Measurements from ENCODE around the gene NTRK3.

The NTRK3 gene

DNA sequence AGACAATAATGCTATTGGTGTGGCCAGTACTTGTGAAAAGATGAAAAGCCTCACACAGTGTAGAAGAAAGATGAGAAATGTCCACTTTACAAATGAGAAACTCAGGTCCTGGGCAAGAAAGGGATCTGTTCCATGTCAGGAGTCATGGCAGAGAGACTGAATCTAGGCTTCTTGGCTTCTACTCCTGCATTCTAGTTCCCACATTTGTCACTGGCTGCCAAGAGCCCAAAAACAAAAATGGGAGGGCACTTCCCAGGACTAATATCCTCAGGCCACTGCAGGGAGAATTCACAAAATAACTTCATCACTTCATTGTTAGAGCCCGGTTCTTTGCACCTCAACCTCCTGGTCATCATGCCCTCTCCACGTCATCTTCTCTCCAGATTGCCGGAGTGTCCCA is 337.5 kb downstream of the NTRK3 start:
- Histone ChIP-seq H3K27ac (ENCODE audit: low read depth, low read length, severe bottlenecking) (no peak overlapping the region), H3K4me1 (ENCODE audit: control insufficient read depth, insufficient read depth, low read length, poor library complexity, severe bottlenecking) (no peaks in the 10 kb centered on the region), H3K9me3 (ENCODE audit: control insufficient read depth, low read length) (peaks cover 4% of the 10 kb centered on the region), H3K4me3 (ENCODE audit: extremely low read depth, insufficient read depth, low read length, poor library complexity, severe bottlenecking) (no peak overlapping the region), H3K36me3 (ENCODE audit: control insufficient read depth, insufficient read depth, low read length) (no peaks in the 10 kb centered on the region)
- 89 to 92% methylated on average over 2 to 3 of the region's 3 CpGs for WGBS, 2 experiments (ENCODE audit: insufficient coverage in 2 of 2)

DNA sequence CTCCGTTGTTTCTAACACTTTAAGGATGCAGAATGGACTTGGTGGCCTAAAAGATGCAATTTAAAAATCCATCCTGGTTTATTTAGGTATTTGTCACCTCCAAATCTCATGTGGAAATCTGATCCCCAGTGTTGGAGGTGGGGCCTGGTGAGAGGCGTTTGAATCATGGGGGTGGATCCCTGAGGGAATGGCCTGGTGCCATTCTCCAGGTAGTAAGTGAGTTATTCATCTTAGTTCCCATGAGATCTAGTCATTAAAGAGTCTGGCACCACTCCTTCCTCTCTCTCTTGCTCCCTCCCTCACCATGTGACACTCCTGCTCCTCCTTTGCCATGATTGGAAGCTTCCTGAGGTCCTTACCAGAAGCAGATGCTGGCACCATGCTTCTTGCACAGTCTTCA is 339.1 kb downstream of the NTRK3 start:
- Histone ChIP-seq H3K4me1 (ENCODE audit: control insufficient read depth, insufficient read depth, low read length, poor library complexity, severe bottlenecking) (no peaks in the 10 kb centered on the region), H3K4me3 (ENCODE audit: extremely low read depth, insufficient read depth, low read length, poor library complexity, severe bottlenecking) (no peak overlapping the region), H3K36me3 (ENCODE audit: control insufficient read depth, insufficient read depth, low read length) (no peaks in the 10 kb centered on the region), H3K27ac (ENCODE audit: low read depth, low read length, severe bottlenecking) (no peak overlapping the region), H3K9me3 (ENCODE audit: control insufficient read depth, low read length) (no peaks in the 10 kb centered on the region)
- WGBS, 2 experiments (ENCODE audit: insufficient coverage in 2 of 2): no CpG with 5 or more reads among the region's 2 CpGs

DNA sequence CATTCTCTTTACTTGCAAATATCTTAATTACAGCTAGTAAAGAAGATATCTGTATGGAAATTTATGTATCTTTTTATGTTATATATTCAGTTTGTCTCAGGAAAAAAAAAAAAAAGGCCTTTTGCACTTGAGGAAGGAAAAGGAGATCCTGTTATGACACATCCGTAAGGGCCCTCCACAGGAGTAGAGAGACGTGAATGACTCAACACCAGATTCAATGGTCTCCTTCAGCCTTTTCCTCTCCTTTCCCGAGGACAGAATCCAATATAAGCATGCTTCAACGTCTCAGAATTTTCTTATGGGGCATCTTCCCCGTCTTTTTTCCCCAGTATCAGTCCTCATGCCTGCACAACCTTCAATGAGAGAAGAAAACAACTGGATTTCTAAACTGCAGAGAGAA is 340.3 kb downstream of the NTRK3 start:
- Histone ChIP-seq H3K27ac (ENCODE audit: low read depth, low read length, severe bottlenecking) (no peak overlapping the region), H3K36me3 (ENCODE audit: control insufficient read depth, insufficient read depth, low read length) (no peaks in the 10 kb centered on the region), H3K9me3 (ENCODE audit: control insufficient read depth, low read length) (no peaks in the 10 kb centered on the region), H3K4me1 (ENCODE audit: control insufficient read depth, insufficient read depth, low read length, poor library complexity, severe bottlenecking) (no peaks in the 10 kb centered on the region), H3K4me3 (ENCODE audit: extremely low read depth, insufficient read depth, low read length, poor library complexity, severe bottlenecking) (no peak overlapping the region)
- 60 to 62% methylated on average over 2 to 3 of the region's 5 CpGs for WGBS, 2 experiments (ENCODE audit: insufficient coverage in 2 of 2)

DNA sequence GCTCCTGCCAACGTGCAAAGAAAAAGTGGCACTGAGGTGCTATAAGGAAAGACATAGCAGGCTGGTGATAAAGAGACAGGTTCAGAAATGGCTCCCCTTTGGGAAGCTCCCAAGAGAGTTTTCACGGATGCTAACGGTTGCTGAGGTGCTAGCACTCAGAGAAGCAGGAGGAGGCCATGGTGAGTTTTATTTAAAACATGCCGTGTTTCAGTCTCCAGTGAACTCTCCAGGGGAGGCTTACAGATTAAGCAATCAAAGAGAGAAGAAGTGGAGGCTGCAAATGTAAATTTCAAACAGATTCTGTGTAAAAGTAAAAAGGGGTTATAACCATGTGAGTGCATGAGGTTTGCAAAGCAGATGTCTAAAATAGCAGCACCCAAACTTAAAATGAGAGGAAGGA is 346.2 kb downstream of the NTRK3 start:
- H3K27ac ChIP-seq (ENCODE audit: low read depth, low read length, severe bottlenecking): no peak overlapping the region
- no peaks in the 10 kb centered on the region for H3K9me3 ChIP-seq (ENCODE audit: control insufficient read depth, low read length)
- H3K4me1 ChIP-seq (ENCODE audit: control insufficient read depth, insufficient read depth, low read length, poor library complexity, severe bottlenecking): peaks cover 4% of the 10 kb centered on the region
- H3K4me3 ChIP-seq (ENCODE audit: extremely low read depth, insufficient read depth, low read length, poor library complexity, severe bottlenecking): no peak overlapping the region
- H3K36me3 ChIP-seq (ENCODE audit: control insufficient read depth, insufficient read depth, low read length): no peaks in the 10 kb centered on the region
- 67 to 85% methylated on average over 4 of the region's 4 CpGs for WGBS, 2 experiments (ENCODE audit: insufficient coverage in 2 of 2)

DNA sequence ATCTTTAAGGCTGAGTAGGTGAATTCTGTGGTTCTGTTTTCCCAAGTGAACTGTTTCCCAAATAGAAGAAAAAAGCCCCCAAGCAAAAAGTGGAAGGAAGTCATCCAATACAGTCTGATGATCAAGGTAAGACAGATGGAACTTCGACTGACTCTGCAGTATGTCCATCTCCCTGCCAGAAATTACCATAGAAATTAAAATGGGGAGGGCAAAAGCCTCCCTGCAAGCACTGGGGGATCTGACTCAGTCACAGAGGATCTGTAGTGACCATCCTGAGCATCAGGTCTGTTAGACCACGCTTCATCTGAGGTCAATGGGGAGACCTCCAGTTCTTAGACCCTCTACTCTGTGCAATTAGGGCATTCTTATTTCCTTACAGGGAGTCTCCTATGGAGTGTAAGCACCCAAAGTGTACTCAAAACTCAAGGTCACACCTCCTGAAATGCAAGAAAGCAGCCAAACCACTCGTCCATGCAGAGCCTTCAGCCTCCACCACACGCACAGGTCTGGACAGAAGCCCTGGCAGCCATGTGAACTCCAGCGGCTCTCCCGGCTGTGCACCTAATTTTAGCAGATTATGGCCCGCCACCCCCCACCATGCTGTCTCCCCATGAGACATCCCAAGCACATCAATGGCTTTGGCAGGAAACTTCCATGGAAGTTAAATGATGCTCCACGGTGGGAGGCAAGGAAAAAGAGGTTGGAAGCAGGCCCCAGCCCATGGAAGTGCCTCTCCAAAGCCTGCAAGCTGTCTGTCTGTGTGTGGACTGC is 348.7 kb downstream of the NTRK3 start:
- H3K27ac ChIP-seq (ENCODE audit: low read depth, low read length, severe bottlenecking): no peak overlapping the region
- H3K4me3 ChIP-seq (ENCODE audit: extremely low read depth, insufficient read depth, low read length, poor library complexity, severe bottlenecking): no peak overlapping the region
- no peaks in the 10 kb centered on the region for H3K36me3 ChIP-seq (ENCODE audit: control insufficient read depth, insufficient read depth, low read length)
- 81 to 96% methylated on average over 7 of the region's 8 CpGs for WGBS, 2 experiments (ENCODE audit: insufficient coverage in 2 of 2)
- H3K9me3 ChIP-seq (ENCODE audit: control insufficient read depth, low read length): no peaks in the 10 kb centered on the region
- peaks cover 4% of the 10 kb centered on the region for H3K4me1 ChIP-seq (ENCODE audit: control insufficient read depth, insufficient read depth, low read length, poor library complexity, severe bottlenecking)

DNA sequence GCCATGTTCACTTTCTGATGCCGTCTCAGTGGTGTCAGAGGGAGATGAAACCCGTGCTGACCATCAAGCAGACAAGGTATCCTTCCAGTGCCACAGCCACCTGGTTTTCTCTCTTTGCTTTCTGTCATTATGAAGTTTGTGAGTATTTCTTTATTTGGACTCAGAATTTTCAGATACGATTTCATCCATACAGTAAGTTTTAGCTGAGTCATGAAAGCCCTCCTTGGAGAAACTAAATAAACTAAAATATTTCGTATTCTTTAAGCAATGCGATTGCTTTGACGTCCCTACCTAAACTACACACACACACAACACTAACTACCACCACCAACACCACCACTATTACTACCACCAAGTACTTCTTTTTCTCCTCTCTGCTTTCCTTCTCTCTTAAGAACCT is 350.1 kb downstream of the NTRK3 start:
- Histone ChIP-seq H3K4me3 (ENCODE audit: extremely low read depth, insufficient read depth, low read length, poor library complexity, severe bottlenecking) (no peak overlapping the region), H3K27ac (ENCODE audit: low read depth, low read length, severe bottlenecking) (no peak overlapping the region), H3K9me3 (ENCODE audit: control insufficient read depth, low read length) (no peaks in the 10 kb centered on the region), H3K4me1 (ENCODE audit: control insufficient read depth, insufficient read depth, low read length, poor library complexity, severe bottlenecking) (peaks cover 4% of the 10 kb centered on the region), H3K36me3 (ENCODE audit: control insufficient read depth, insufficient read depth, low read length) (no peaks in the 10 kb centered on the region)
- WGBS, 2 experiments (ENCODE audit: insufficient coverage in 2 of 2): 93% methylated on average over 5 to 6 of the region's 6 CpGs

DNA sequence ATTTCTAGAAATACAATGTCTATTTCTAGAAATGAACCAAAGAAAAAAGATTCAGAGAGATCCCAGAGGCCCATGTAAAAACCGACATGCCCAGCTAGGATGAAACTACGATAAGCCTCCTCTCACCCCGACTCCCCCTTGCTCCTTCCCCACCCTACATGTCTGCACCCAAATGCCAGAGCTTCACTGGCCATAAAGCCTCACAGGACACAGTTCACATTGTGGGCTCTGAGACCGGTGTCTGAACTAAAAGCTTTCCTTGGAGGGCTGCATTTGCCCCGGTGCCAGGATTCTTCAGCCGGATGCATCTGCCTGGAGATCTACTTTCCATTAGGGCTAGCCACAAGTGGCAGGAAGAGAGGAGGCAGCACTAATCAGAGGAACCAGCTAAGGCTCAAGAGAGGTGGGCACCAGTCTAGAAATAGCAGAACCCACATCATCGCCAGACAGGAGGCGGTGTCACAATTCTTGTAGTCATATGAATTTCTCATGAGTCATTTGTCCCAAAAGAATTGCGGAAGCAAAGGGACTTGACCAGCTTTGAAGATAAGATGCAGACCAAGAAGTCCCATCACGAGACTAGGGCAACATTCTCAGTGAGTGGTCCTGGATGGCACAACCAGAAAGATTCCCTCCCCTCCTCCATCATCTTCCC is 353.6 kb downstream of the NTRK3 start:
- Histone ChIP-seq H3K36me3 (ENCODE audit: control insufficient read depth, insufficient read depth, low read length) (no peaks in the 10 kb centered on the region), H3K4me1 (ENCODE audit: control insufficient read depth, insufficient read depth, low read length, poor library complexity, severe bottlenecking) (peaks cover 4% of the 10 kb centered on the region), H3K9me3 (ENCODE audit: control insufficient read depth, low read length) (no peaks in the 10 kb centered on the region), H3K27ac (ENCODE audit: low read depth, low read length, severe bottlenecking) (no peak overlapping the region), H3K4me3 (ENCODE audit: extremely low read depth, insufficient read depth, low read length, poor library complexity, severe bottlenecking) (no peak overlapping the region)
- WGBS, 2 experiments (ENCODE audit: insufficient coverage in 2 of 2): 86 to 93% methylated on average over 8 of the region's 10 CpGs

DNA sequence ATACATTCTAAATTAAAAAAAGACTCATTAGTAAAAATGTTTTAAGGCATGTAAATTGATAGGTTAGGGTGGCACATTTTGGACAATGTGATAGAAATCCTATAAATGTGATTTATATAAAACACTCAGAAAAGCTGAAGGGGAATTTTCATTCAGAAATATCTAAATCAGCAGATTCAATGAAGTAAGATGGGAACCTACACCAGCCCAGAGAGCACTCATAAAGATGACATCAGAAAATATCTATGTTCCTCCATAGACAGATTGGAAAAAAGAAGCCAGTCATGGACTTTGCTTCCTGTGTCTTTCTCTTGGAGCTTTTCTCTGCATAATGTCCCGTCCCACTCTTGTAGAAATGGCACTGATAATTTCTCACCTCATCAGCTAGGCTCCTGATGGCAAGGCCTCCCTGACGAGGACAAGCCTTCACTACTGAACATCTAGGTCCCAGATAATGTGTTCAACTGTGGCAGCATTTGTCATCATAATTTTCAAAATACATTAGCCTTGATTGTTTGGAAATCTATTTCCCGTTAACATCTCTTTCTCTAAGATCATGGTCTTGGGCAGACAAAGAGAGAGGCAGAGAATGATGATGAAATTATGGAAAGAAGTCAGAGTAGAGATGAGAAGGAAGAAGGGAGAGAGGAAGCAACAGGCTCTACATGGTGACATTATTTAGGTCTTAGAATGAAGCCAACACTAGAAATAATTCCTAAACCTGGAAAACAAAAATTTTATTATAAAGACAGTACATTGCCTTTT is 354.4 kb downstream of the NTRK3 start:
- Histone ChIP-seq H3K4me1 (ENCODE audit: control insufficient read depth, insufficient read depth, low read length, poor library complexity, severe bottlenecking) (peaks cover 7% of the 10 kb centered on the region), H3K27ac (ENCODE audit: low read depth, low read length, severe bottlenecking) (no peak overlapping the region), H3K36me3 (ENCODE audit: control insufficient read depth, insufficient read depth, low read length) (no peaks in the 10 kb centered on the region), H3K9me3 (ENCODE audit: control insufficient read depth, low read length) (no peaks in the 10 kb centered on the region), H3K4me3 (ENCODE audit: extremely low read depth, insufficient read depth, low read length, poor library complexity, severe bottlenecking) (no peak overlapping the region)
- 33 to 50% methylated on average over 2 of the region's 3 CpGs for WGBS, 2 experiments (ENCODE audit: insufficient coverage in 2 of 2)

DNA sequence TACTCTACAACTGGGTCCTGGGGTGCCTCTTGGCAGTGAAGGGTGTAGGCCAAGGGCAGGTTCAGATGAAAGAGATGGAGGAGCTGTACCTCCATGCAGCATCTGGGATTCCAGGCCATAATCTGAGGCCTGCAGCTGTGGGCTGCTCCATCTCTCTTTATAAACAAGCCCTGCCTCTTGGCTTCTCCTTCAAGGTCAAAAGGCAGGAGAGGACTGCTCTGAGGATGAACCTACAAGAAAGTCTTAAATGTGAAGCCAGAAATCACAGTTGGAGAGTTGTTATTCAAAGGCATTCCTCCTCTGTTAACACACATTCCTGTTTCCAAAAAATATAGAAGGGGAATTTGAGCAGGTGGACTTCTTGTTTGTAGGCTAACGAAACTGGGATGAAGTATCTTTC is 355.5 kb downstream of the NTRK3 start:
- H3K36me3 ChIP-seq (ENCODE audit: control insufficient read depth, insufficient read depth, low read length): no peaks in the 10 kb centered on the region
- no peaks in the 10 kb centered on the region for H3K9me3 ChIP-seq (ENCODE audit: control insufficient read depth, low read length)
- no CpG with 5 or more reads among the region's 1 CpG for WGBS, 2 experiments (ENCODE audit: insufficient coverage in 2 of 2)
- no peak overlapping the region for H3K4me3 ChIP-seq (ENCODE audit: extremely low read depth, insufficient read depth, low read length, poor library complexity, severe bottlenecking)
- peaks cover 15% of the 10 kb centered on the region for H3K4me1 ChIP-seq (ENCODE audit: control insufficient read depth, insufficient read depth, low read length, poor library complexity, severe bottlenecking)
- no peak overlapping the region for H3K27ac ChIP-seq (ENCODE audit: low read depth, low read length, severe bottlenecking)

DNA sequence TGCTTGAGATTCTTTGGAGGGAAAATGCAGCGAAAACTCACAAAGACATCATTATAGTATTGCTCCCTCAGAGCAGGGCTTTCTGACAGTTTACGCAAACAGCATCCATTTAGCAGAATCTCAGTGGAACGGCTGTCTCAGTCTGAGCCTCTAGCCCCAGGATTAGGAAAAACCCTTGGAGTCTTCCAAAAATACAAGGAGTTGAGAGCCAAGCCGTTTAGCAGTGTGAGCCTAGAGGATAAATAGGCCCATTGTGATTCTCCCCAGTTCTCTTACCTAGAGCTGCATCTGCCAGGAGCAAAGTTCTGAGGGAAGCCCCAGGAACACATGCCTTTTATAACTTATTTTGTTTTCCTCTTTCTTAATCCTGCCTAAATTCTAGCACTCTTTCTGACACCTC is 359.6 kb downstream of the NTRK3 start:
- no peak overlapping the region for H3K4me3 ChIP-seq (ENCODE audit: extremely low read depth, insufficient read depth, low read length, poor library complexity, severe bottlenecking)
- H3K36me3 ChIP-seq (ENCODE audit: control insufficient read depth, insufficient read depth, low read length): no peaks in the 10 kb centered on the region
- peak overlapping the region; percentile 29 for H3K27ac ChIP-seq (ENCODE audit: low read depth, low read length, severe bottlenecking)
- no peaks in the 10 kb centered on the region for H3K9me3 ChIP-seq (ENCODE audit: control insufficient read depth, low read length)
- peaks cover 20% of the 10 kb centered on the region for H3K4me1 ChIP-seq (ENCODE audit: control insufficient read depth, insufficient read depth, low read length, poor library complexity, severe bottlenecking)
- 64 to 71% methylated on average over 4 of the region's 4 CpGs for WGBS, 2 experiments (ENCODE audit: insufficient coverage in 2 of 2)

All from mesodermal cell (in vitro differentiated cells).